ENCODE results near the gene PM20D2.

- no peak for TF ChIP-seq CTCF (IDR thresholded peaks at IDR 0.05)
- TF ChIP-seq POLR2AphosphoS5 (IDR thresholded peaks at IDR 0.05), result no peak
Observed at GRCh38 chr6:89197141-89197540, 51.3 kb downstream of the PM20D2 start.

Data from suprapubic skin (tissue), 3 donors.